ENCODE results near the gene FNBP1.
A peak's percentile ranks its signal among the peaks of the same experiment; 100 is the strongest.
"Not testable (repeated sequence)": the region's sequence is repeated elsewhere in the genome, so short reads cannot be mapped to it uniquely, and the experiment has no call there.

Gene FNBP1

GRCh38 chr9:129990269-129991010 is 52.5 kb downstream of the FNBP1 start:
- DNase-seq (ENCODE audit: low read depth), result no peak

GRCh38 chr9:129989740-129990139 is 53.2 kb downstream of the FNBP1 start:
- DNase-seq (ENCODE audit: low read depth), result no peak

- DNase-seq (ENCODE audit: low read depth), result no peak
Observed at GRCh38 chr9:129989362-129989708, 53.7 kb downstream of the FNBP1 start.

GRCh38 chr9:129988607-129989361 is 54.2 kb downstream of the FNBP1 start:
- no peak for DNase-seq (ENCODE audit: low read depth)

- no peak for DNase-seq (ENCODE audit: low read depth)
Observed at GRCh38 chr9:129987941-129988340, 55.0 kb downstream of the FNBP1 start.

- DNase-seq (ENCODE audit: low read depth), result no peak
Observed at GRCh38 chr9:129987047-129987446, 55.9 kb downstream of the FNBP1 start.

GRCh38 chr9:129984589-129984988 is 58.4 kb downstream of the FNBP1 start:
- not testable (repeated sequence) for DNase-seq (ENCODE audit: low read depth)

- DNase-seq (ENCODE audit: low read depth), result no peak
Observed at GRCh38 chr9:129983891-129984290, 59.1 kb downstream of the FNBP1 start.

- DNase-seq (ENCODE audit: low read depth), result no peak
Observed at GRCh38 chr9:129981180-129981907, 61.6 kb downstream of the FNBP1 start.

- not testable (repeated sequence) for DNase-seq (ENCODE audit: low read depth)
Observed at GRCh38 chr9:129980224-129980623, 62.8 kb downstream of the FNBP1 start.

- DNase-seq (ENCODE audit: low read depth), result no peak
Observed at GRCh38 chr9:129979071-129979745, 63.8 kb downstream of the FNBP1 start.

- no peak for DNase-seq (ENCODE audit: low read depth)
Observed at GRCh38 chr9:129972816-129973215, 70.2 kb downstream of the FNBP1 start.

GRCh38 chr9:129968690-129969485 is 74.1 kb downstream of the FNBP1 start:
- no peak for DNase-seq (ENCODE audit: low read depth)

GRCh38 chr9:129964901-129965734 is 77.9 kb downstream of the FNBP1 start:
- DNase-seq (ENCODE audit: low read depth), result no peak

- peak; percentile 57 for DNase-seq (ENCODE audit: low read depth)
Observed at GRCh38 chr9:129962889-129963703, 79.9 kb downstream of the FNBP1 start.

- DNase-seq (ENCODE audit: low read depth), result no peak
Observed at GRCh38 chr9:129962451-129962864, 80.5 kb downstream of the FNBP1 start.

GRCh38 chr9:129958796-129959195 is 84.2 kb downstream of the FNBP1 start:
- no peak for DNase-seq (ENCODE audit: low read depth)

GRCh38 chr9:129954868-129955550 is 88.0 kb downstream of the FNBP1 start:
- DNase-seq (ENCODE audit: low read depth), result no peak

GRCh38 chr9:129953736-129954135 is 89.3 kb downstream of the FNBP1 start:
- no peak for DNase-seq (ENCODE audit: low read depth)

Measured in activated gamma-delta T cell treated with anti-CD3 and anti-CD28 coated beads, Interleukin-2, amount 50 U/mL, for 16 hours (primary cell).